GM18511 (cell line): Measurements from ENCODE around the gene MICALL1.
A peak's percentile ranks its signal among the peaks of the same experiment; 100 is the strongest.
"Not testable (repeated sequence)": the region's sequence is repeated elsewhere in the genome, so short reads cannot be mapped to it uniquely, and the experiment has no call there.

Experiments
- ATAC-seq: cut with Tn5 transposase; IDR thresholded peaks from one replicate; pipeline ENCODE4 v1.9.1; 2021; ENCODE audit warnings: mild to moderate bottlenecking, moderate library complexity; ENCODE audit not compliant: unreplicated experiment

Gene MICALL1

DNA sequence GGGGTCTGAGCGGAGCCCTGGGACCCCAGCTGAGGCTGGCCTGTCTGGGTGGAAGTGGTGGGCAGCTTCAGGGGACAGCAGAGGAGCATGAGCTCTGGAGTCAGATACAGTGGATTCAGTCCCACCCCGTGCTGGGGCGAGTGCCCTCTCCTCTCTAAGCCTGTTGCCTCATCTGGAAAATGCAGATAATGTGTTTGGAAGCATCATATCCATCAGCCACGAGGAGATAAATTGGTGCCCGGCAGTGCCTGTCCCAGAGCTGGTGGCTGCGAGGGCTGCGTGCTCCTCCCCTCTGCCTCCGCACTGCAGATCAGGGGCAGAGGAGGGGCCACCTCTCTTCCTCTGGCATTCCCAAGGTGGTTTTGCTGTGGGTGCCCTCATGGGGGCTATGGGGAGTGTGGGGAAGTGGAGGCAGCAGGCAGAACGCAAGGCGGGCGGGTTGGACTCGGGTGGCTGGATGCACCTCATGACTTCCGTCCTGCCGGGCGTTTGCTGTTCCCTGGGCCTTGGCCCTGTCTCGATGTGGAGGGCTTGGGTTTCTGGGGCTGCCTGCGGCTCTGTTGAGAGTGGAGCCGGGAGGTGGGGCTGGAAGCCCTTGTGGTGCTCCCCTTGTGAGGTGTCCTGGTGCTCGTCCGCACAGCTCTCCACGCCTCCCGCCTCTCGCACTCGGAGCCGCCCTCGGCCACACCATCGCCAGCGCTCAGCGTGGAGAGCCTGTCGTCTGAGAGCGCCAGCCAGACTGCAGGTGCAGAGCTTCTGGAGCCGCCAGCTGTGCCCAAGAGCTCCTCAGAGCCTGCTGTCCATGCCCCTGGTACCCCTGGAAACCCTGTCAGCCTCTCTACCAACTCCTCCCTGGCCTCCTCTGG is 20.9 kb downstream of the MICALL1 start:
- no peak for ATAC-seq

DNA sequence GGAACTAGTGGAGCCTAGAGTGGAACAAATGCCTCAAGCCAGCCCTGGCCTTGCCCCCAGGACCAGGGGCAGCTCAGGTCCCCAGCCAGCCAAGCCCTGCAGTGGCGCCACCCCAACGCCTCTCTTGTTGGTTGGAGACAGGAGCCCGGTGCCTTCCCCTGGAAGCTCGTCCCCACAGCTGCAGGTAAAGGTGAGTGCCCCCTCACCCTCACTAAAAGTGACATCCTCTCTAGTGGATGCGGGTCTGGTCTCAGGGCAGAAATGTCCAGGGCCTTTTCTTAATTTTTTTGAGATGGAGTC is 21.5 kb downstream of the MICALL1 start:
- ATAC-seq = no peak

GRCh38 chr22:37929390-37929789 is 23.3 kb downstream of the MICALL1 start:
- no peak for ATAC-seq

- no peak for ATAC-seq
Measured at GRCh38 chr22:37930270-37930951, 24.3 kb downstream of the MICALL1 start.

GRCh38 chr22:37930952-37931440 is 24.9 kb downstream of the MICALL1 start:
- no peak for ATAC-seq

GRCh38 chr22:37931893-37932389 is 25.8 kb downstream of the MICALL1 start:
- no peak for ATAC-seq

- ATAC-seq = no peak
Measured at GRCh38 chr22:37932401-37932800, 26.3 kb downstream of the MICALL1 start.

GRCh38 chr22:37932821-37933578 is 26.9 kb downstream of the MICALL1 start:
- no peak for ATAC-seq

GRCh38 chr22:37933711-37934376 is 27.7 kb downstream of the MICALL1 start:
- ATAC-seq = peak; percentile 68

GRCh38 chr22:37940698-37941376 is 34.7 kb downstream of the MICALL1 start:
- ATAC-seq = no peak

DNA sequence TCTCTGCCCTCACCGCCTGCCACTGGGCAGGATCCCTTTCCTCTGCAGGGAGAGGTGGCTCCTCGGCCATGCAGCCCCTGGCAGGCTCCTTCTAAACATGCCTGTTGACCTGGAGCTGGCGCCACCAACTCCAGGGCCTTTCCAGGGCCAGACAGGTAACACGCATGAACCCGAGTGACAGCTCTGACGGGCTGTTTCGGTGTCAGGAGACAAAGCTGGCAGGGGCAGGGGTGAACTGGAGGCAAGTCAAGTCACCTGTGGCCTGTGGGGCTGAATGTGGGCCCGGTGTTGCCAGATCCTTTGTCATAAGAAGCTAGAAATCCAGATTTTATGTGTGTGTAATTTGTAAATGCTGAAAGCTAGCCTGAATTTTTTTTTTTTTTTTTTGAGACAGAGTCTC is 36.0 kb downstream of the MICALL1 start:
- ATAC-seq = no peak

DNA sequence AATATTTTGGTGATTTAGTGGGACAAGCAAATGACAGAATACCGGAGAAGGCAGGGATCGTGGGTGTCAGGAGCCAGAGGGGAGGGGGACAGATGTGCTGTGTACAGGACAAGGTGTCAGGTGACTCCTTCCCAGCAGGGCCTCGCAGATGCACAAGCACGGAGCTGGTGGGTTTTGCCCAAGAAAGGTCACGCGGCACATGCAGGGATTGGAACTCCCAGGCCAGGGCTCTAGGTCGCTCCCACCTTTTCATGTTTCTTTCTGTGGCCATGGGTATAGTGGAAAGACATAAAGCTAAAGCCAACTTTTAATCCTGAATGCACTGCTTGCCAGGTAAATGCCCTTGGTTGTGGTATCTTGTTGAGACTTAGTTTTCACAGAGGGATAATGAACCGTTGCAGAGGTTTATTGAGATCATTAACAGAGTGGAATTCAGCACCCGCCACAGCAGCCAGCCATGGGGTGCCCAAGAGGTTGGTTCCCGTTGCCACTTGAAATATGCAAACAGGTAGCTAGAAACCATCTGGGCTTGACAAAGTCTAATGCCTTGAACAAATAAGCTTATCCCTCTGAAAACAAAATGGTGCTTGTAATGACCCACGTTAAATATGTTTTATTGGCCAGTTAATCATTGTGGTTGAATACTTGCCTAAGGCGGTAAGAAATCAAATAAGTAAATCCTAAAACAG is 37.2 kb downstream of the MICALL1 start:
- ATAC-seq = no peak

GRCh38 chr22:37943825-37944198 is 37.7 kb downstream of the MICALL1 start:
- ATAC-seq = no peak

GRCh38 chr22:37944423-37944822 is 38.3 kb downstream of the MICALL1 start:
- ATAC-seq = not testable (repeated sequence)

- ATAC-seq = not testable (repeated sequence)
Measured at GRCh38 chr22:37947142-37947795, 41.2 kb downstream of the MICALL1 start.

DNA sequence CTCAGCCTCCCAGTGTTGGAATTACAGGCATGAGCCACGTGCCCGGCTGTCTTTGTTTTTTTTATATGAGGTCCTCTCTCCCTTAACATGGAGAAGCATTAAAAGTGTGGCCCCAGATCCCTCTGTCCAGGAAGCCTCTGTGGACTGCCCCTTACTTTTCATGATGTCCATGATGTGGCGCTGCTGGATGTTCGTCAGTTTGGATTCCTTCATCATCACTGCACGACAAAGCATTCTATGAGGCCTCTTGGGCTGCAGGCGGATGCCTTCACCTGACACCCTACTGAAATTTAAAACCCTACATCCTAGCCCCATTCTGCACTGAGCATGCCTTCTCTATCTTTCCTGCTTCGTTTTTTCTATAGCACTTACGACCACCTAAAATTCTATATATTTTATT is 45.2 kb downstream of the MICALL1 start:
- ATAC-seq = no peak

- ATAC-seq = not testable (repeated sequence)
Measured at GRCh38 chr22:37952629-37953028, 46.5 kb downstream of the MICALL1 start.

DNA sequence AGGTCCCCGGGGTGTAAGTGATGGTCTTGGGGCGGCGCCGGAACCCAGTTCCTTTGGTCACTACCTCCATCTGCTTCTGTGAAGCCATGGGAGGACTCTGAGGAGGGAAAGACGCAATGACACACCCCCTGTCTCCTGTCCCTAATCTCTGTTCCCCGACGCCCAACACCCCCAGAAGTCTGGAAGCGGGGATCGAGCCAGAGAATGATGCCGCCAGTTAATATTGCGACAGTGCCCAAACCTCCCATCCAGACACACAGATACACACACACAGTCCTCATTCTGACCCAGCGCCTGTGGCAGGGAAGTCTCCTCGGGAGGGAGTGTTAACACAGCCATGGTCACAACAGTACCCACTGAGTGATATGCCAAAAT is 47.0 kb downstream of the MICALL1 start:
- peak; percentile 41 for ATAC-seq
